ENCODE measurements around the gene GP9.
"Not testable (repeated sequence)": the region's sequence is repeated elsewhere in the genome, so short reads cannot be mapped to it uniquely, and the experiment has no call there.

The GP9 gene

DNA sequence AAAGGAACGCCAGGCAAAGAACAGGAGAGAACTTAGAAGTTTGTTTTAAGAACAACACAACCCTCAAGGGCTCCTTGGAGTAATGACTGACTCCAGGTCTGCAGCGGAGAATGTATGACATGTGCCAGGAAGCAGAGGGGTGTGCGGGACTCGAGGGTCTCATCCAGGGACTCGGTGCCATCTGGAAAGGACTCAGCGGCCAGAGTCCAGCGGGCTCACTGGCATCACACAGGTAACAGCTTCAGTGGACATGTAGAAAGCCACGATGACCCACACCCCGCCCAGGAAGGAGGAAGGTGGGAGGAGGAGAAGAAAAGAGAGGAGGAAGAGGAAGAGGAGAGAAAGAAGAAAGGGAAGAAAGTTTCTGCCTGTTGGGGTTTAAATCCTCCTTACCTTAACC lies 21.4 kb downstream of the GP9 start:
- no peaks in the 10 kb centered on the region for H3K36me3 ChIP-seq (ENCODE audit: insufficient read depth, low read length)
- H3K4me3 ChIP-seq (ENCODE audit: low read length), result no peak overlapping the region
- no peak overlapping the region for H2AFZ ChIP-seq (ENCODE audit: low read depth, low read length)
- H3K27me3 ChIP-seq (ENCODE audit: insufficient read depth, low read length), result no peaks in the 10 kb centered on the region
- H3K4me1 ChIP-seq (ENCODE audit: insufficient read depth, low read length), result no peaks in the 10 kb centered on the region
- H3K9me3 ChIP-seq (ENCODE audit: low read length), result no peaks in the 10 kb centered on the region

DNA sequence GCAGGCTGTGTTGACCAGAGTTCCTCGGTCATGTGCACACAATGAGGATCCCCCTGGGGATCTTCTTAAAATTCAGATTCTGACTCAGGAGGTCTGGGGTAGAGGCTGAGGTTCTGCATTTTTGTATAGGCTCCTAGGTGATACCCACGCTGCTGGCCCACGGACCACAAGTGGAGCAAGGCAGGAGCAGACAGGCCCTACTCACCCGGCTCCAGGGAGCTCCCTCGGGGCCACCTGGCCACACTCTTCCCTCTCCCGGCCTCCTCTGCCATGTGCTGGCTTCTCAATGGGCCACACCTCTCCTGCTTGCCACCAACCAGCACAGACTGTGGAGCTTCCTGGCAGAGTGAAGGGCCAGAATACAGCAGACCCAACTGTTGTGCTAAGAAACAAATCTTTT lies 23.9 kb downstream of the GP9 start:
- H3K9me3 ChIP-seq (ENCODE audit: low read length), result no peaks in the 10 kb centered on the region
- no peaks in the 10 kb centered on the region for H3K27me3 ChIP-seq (ENCODE audit: insufficient read depth, low read length)
- H3K36me3 ChIP-seq (ENCODE audit: insufficient read depth, low read length), result no peaks in the 10 kb centered on the region
- H3K4me1 ChIP-seq (ENCODE audit: insufficient read depth, low read length), result no peaks in the 10 kb centered on the region
- no peak overlapping the region for H3K4me3 ChIP-seq (ENCODE audit: low read length)
- no peak overlapping the region for H2AFZ ChIP-seq (ENCODE audit: low read depth, low read length)

DNA sequence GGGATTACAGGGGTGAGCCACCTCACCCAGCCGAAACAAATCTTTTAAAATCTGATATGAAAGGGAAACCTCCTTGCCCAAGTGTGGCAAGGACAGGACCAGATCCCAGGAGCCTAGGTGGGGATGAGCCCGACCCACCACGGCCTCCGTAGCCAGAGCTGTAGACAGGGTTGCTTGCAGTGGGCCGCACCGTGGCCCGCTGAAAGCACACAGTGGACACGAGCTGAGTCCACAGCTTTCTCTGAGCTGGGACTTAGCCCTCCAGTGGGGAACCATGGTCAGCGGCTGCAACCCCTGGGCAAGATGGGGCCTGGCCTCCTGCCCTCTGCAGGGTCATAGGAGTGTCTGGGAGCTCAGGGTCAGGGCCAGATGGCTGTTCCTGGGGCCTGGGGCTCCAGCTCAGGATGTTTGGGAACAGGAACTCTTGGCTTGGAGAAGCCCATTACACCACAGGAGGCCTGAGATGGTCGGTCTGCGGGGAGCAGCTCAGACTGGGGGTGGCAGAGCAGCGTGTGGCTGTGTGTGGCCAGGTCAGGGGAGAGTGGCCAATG lies 24.7 kb downstream of the GP9 start:
- Histone ChIP-seq H2AFZ (ENCODE audit: low read depth, low read length) (no peak overlapping the region), H3K4me1 (ENCODE audit: insufficient read depth, low read length) (no peaks in the 10 kb centered on the region), H3K9me3 (ENCODE audit: low read length) (no peaks in the 10 kb centered on the region), H3K4me3 (ENCODE audit: low read length) (no peak overlapping the region), H3K27me3 (ENCODE audit: insufficient read depth, low read length) (no peaks in the 10 kb centered on the region), H3K36me3 (ENCODE audit: insufficient read depth, low read length) (no peaks in the 10 kb centered on the region)

DNA sequence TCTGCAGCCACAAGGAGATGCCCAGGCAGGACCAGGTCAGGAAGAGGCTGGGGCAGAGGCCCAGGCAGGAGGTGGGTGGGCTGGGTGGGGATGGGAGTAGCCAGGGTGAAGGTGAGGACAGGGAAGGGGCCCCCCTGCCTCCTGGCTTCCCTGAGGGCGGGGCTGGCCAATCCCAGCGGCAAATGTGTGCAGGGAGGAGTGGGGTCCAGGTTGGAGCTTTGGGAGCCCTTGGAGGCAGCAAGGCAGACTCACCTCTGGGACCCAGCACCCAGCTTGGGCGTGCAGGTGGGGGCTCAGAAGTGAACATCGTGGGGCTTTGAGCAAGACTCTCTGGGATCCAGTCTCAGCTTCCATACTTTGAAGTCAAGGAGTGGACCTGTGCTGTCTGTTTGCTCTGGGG lies 25.2 kb downstream of the GP9 start:
- H3K4me1 ChIP-seq (ENCODE audit: insufficient read depth, low read length), result no peaks in the 10 kb centered on the region
- H2AFZ ChIP-seq (ENCODE audit: low read depth, low read length), result no peak overlapping the region
- H3K27me3 ChIP-seq (ENCODE audit: insufficient read depth, low read length), result no peaks in the 10 kb centered on the region
- H3K9me3 ChIP-seq (ENCODE audit: low read length), result no peaks in the 10 kb centered on the region
- H3K36me3 ChIP-seq (ENCODE audit: insufficient read depth, low read length), result no peaks in the 10 kb centered on the region
- H3K4me3 ChIP-seq (ENCODE audit: low read length), result no peak overlapping the region

DNA sequence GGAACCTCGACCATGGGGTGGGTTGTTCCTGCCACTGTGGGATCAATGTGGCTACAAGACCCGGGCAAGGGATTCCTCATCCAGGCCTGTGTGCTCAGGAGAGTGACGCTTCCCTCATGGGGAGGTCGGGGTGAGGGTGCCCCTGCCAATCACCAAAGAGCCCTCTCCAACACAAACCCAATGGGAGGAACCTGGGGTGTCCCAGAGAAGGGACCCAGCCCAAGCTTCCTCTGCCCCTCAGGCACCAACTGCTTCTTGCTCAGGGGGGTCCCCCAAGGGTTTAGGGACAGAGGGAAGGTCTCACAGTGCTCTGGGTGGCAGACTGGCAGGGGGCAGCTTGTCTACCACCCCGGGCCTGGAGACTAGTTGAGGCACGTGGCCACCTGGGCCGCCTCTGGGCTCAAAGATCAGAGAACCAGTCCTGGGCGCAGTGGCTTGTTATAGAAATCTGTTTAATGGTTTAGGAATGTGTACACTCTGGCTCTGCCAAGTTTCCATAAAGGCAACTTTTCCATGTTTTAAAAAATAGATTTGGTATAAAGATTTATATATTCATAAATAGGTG lies 26.6 kb downstream of the GP9 start:
- Histone ChIP-seq H3K36me3 (ENCODE audit: insufficient read depth, low read length) (peaks cover 6% of the 10 kb centered on the region), H3K9me3 (ENCODE audit: low read length) (no peaks in the 10 kb centered on the region), H2AFZ (ENCODE audit: low read depth, low read length) (no peak overlapping the region), H3K27me3 (ENCODE audit: insufficient read depth, low read length) (no peaks in the 10 kb centered on the region), H3K4me3 (ENCODE audit: low read length) (no peak overlapping the region), H3K4me1 (ENCODE audit: insufficient read depth, low read length) (no peaks in the 10 kb centered on the region)

DNA sequence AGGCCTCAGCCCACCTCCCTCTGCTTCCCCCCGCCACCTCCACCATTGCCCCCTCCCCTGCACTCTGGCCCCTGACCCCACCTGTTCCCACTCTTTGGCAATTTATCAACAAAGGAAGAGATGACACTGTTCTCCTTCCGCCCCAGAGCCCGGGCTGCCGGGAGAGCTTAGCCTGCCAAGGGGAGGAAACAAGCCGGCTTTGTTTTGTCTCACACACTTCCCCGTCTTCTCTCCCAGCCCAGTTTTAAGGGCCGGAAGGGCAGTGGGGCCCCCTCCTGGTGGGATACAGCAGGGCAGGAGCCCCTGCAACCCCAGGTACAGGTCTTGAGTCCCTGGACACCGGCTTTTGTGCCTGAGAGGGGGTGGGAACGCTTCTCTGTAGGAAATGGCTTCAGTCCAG lies 27.3 kb downstream of the GP9 start:
- not testable (repeated sequence) for H3K4me3 ChIP-seq (ENCODE audit: low read length); H3K36me3 ChIP-seq (ENCODE audit: insufficient read depth, low read length); H3K9me3 ChIP-seq (ENCODE audit: low read length); H3K27me3 ChIP-seq (ENCODE audit: insufficient read depth, low read length); H2AFZ ChIP-seq (ENCODE audit: low read depth, low read length); H3K4me1 ChIP-seq (ENCODE audit: insufficient read depth, low read length)

DNA sequence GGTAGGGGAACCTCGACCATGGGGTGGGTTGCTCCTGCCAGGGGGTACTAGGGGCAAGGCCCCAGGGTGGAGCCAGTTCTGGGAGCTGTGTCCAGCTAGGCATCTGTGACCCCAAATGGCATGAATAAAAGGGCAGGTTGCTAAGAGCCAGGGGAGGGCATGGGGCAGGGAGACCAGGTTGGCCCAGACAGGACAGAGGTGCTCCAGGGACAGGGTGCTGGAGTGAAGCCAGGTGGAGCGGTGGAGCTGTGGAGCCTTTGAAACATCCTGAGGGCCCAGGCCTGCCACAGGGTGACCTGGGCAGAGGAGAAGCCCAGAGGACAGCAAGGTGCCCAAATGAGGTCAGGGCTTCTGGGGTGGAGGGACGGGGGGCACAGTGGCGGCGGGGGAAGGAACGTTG lies 27.7 kb downstream of the GP9 start:
- H3K4me1 ChIP-seq (ENCODE audit: insufficient read depth, low read length); H3K36me3 ChIP-seq (ENCODE audit: insufficient read depth, low read length); H3K27me3 ChIP-seq (ENCODE audit: insufficient read depth, low read length): not testable (repeated sequence)

DNA sequence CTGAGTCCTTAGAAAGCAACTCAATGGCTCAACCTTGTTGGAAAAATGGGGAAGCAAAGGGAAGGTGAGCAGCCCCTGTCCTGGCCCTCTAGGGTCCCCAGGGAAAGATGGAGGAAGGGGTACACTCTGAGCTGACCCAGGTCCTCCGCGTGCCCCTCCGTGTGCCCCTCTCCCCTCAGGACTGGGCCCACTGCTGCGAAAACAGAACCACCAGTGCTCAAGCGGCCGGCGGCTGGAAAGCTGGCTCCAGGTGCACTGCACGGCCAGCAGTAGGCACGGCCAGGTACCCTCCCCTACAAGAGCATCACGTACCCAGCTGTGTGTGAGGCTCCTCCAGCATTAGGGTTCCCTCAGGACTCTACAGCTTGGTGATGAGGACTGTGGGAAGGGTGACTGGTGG lies 34.7 kb downstream of the GP9 start:
- H2AFZ ChIP-seq (ENCODE audit: low read depth, low read length), result no peak overlapping the region
- no peaks in the 10 kb centered on the region for H3K4me1 ChIP-seq (ENCODE audit: insufficient read depth, low read length)
- no peaks in the 10 kb centered on the region for H3K27me3 ChIP-seq (ENCODE audit: insufficient read depth, low read length)
- H3K9me3 ChIP-seq (ENCODE audit: low read length), result peaks cover 6% of the 10 kb centered on the region
- peaks cover 22% of the 10 kb centered on the region for H3K36me3 ChIP-seq (ENCODE audit: insufficient read depth, low read length)
- no peak overlapping the region for H3K4me3 ChIP-seq (ENCODE audit: low read length)

More for the DNA sequence above, 27.7 kb downstream of the GP9 start:
- H2AFZ ChIP-seq (ENCODE audit: low read depth, low read length); H3K4me3 ChIP-seq (ENCODE audit: low read length); H3K9me3 ChIP-seq (ENCODE audit: low read length): not testable (repeated sequence)

DNA sequence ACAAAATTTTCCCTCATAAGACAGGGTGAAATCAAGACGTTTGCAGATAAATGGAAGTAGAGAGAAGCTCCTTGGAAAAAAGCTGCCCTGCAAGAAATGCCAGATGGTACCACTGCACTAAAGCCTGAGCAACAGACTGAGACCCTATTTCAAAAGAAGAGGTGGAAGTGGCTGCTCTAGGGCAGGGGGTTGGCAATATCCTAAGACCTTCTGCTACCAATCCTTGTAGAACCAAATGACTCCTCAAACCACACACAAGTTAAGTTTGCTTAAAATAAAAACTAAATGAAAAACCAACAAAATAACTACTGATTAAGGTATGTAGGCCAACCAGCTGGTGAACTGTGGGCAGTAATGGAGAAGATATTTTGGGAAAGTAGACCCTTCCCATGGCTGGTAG lies 39.7 kb downstream of the GP9 start:
- peaks cover 1% of the 10 kb centered on the region for H3K36me3 ChIP-seq (ENCODE audit: insufficient read depth, low read length)
- peaks cover 6% of the 10 kb centered on the region for H3K9me3 ChIP-seq (ENCODE audit: low read length)
- H2AFZ ChIP-seq (ENCODE audit: low read depth, low read length), result no peak overlapping the region
- no peaks in the 10 kb centered on the region for H3K4me1 ChIP-seq (ENCODE audit: insufficient read depth, low read length)
- no peak overlapping the region for H3K4me3 ChIP-seq (ENCODE audit: low read length)
- no peaks in the 10 kb centered on the region for H3K27me3 ChIP-seq (ENCODE audit: insufficient read depth, low read length)

DNA sequence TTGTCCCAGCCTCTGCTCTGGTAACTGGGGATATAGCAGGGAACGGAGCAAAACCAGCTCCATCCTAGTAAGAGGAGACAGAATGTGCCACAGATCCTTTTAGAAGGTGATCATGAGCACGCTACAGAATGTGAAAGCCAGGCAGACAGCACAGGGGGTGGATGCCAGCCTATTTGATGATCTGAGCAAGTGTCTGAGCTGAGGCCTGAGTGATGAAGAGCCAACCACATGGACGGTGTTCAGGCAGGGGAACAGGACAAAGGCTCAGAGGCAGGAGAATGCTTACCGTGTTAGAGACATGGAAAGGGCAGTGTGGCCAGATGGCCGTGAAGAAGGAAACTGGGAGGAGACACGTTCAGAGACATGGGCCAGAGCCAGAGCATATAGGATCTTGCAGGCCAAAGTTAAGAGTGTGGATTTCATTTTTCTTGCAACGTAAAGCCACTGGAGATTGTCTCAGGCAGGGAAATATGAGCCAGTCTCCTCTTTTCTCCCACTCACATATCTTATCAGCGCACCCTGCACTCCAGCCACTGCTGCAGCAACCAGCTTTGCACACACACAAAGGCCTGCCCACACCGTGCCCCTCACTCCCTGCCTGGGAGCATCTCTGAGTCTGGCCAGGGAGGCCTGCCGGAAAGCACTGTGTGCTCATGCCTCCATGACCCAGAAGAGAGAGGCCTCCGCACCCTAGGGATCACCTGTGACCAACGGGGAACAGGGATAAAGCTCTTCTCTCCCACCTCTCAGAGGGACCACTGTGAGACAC lies 41.0 kb downstream of the GP9 start:
- H3K4me3 ChIP-seq (ENCODE audit: low read length), result no peak overlapping the region
- H3K27me3 ChIP-seq (ENCODE audit: insufficient read depth, low read length), result no peaks in the 10 kb centered on the region
- H3K4me1 ChIP-seq (ENCODE audit: insufficient read depth, low read length), result no peaks in the 10 kb centered on the region
- peaks cover 6% of the 10 kb centered on the region for H3K9me3 ChIP-seq (ENCODE audit: low read length)
- no peak overlapping the region for H2AFZ ChIP-seq (ENCODE audit: low read depth, low read length)
- H3K36me3 ChIP-seq (ENCODE audit: insufficient read depth, low read length), result no peaks in the 10 kb centered on the region

DNA sequence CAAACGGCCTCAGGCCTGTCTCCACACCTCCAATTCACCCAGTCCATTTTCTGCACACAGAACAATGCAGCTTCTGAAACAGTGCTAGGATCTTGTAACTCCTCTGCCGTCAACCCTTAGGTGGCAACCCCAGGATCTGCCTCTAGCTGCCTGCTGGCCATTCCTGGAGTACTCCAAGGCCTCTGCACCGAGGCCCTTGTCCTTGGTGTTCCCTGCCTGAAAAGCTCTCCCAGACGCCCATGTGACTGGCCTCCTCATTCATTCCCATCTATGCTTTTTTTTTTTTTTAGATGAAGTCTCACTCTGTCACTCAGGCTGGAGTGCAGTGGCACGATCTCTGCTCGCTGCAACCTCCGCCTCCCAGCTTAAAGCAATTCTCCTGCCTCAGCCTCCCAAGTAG lies 42.7 kb downstream of the GP9 start:
- H3K36me3 ChIP-seq (ENCODE audit: insufficient read depth, low read length), result no peaks in the 10 kb centered on the region
- H3K4me1 ChIP-seq (ENCODE audit: insufficient read depth, low read length), result no peaks in the 10 kb centered on the region
- H2AFZ ChIP-seq (ENCODE audit: low read depth, low read length), result no peak overlapping the region
- H3K4me3 ChIP-seq (ENCODE audit: low read length), result no peak overlapping the region
- no peaks in the 10 kb centered on the region for H3K9me3 ChIP-seq (ENCODE audit: low read length)
- H3K27me3 ChIP-seq (ENCODE audit: insufficient read depth, low read length), result no peaks in the 10 kb centered on the region

DNA sequence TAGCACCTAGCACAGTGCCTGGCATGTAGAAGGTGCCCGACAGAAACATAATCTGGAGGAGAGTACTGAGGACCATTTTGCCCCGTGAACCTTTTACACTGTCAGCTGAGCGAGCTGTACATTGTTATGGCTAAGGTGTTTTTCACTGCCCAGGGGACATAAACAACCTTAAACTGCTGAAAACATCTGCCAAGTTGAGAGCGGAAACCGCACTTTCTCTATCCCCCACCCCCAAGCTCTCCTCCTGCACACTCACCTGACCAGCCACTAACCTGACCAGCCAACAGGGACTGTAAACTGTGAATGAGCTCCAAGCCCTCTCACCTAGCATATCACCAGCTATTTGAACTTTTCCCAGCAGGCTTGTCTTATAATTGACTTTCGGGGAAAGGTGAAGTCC lies 43.5 kb downstream of the GP9 start:
- Histone ChIP-seq H3K27me3 (ENCODE audit: insufficient read depth, low read length) (no peaks in the 10 kb centered on the region), H3K4me1 (ENCODE audit: insufficient read depth, low read length) (no peaks in the 10 kb centered on the region), H3K4me3 (ENCODE audit: low read length) (no peak overlapping the region), H2AFZ (ENCODE audit: low read depth, low read length) (no peak overlapping the region), H3K36me3 (ENCODE audit: insufficient read depth, low read length) (no peaks in the 10 kb centered on the region), H3K9me3 (ENCODE audit: low read length) (no peaks in the 10 kb centered on the region)

DNA sequence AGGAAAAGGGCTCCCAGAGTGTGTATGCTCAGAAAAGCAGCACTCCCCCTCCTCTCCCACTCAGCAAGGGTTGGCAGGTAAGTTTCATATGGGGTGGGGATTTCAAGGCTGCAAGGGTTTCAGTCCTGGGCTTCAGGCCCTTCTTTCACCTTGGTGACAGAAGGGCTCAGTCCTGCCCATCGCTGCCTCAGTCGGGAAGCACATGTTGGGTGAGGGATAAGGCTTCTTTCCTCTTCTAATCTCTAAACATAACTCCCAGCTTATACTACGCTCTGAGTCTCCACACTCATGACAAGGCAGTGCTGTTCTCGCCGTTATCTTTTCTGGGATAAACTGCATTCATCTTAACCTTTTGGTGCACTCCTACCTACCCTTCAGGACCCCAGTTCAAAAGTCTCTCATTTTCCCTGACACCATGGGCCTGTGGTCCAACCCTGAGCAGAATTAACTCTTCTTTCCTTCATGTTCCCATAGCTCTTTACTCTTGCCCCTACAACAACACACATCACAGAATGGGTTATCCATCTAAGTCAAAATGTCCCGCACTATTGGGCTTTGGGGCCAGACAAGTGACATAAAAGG lies 44.0 kb downstream of the GP9 start:
- Histone ChIP-seq H3K4me1 (ENCODE audit: insufficient read depth, low read length) (no peaks in the 10 kb centered on the region), H3K36me3 (ENCODE audit: insufficient read depth, low read length) (no peaks in the 10 kb centered on the region), H3K27me3 (ENCODE audit: insufficient read depth, low read length) (no peaks in the 10 kb centered on the region), H3K4me3 (ENCODE audit: low read length) (no peak overlapping the region), H3K9me3 (ENCODE audit: low read length) (no peaks in the 10 kb centered on the region), H2AFZ (ENCODE audit: low read depth, low read length) (no peak overlapping the region)
